Measurements from ENCODE around the gene TCF4.

GRCh38 chr18:55253814-55254213 is 334.2 kb downstream of the TCF4 start:
- no peak for TF ChIP-seq CTCF (conservative IDR thresholded peaks at IDR 0.05; ENCODE audit: low read length)
- no peak for TF ChIP-seq EZH2phosphoT487 (IDR thresholded peaks at IDR 0.05; ENCODE audit: borderline replicate concordance)

Data from Loucy (cell line).